HL-60/S4 treated with phorbol 12-myristate 13-acetate at 8.2 ng/mL for 4 days and 3 days (cell line): ENCODE measurements around the gene PTGS1.

Experiments used
- in situ Hi-C: fragments of 300-500 bp; cut with MboI; formaldehyde crosslinking; loops from 2 replicates; pipeline ENCODE4 v1.15.0; 2022; ENCODE audit warnings: low sequenced_read_pairs

PTGS1 gene

GRCh38 chr9:122371846-122372245, 1.0 kb downstream of the PTGS1 start:
- in situ Hi-C loops: loop anchor here (10.0 kb wide), 1 partner anchor 83 kb away; no protein-coding TSS in a partner anchor

- in situ Hi-C loops: loop anchor here (10.0 kb wide), 1 partner anchor 82 kb away; no protein-coding TSS in a partner anchor
These were observed 2.3 kb downstream of the PTGS1 start for GRCh38 chr9:122372856-122373845.

GRCh38 chr9:122374885-122375420, 4.1 kb downstream of the PTGS1 start:
- in situ Hi-C loops: loop anchor here (10.0 kb wide), 1 partner anchor 80 kb away; no protein-coding TSS in a partner anchor

- in situ Hi-C loops: loop anchor here (10.0 kb wide), 1 partner anchor 78 kb away; no protein-coding TSS in a partner anchor
These were observed 6.0 kb downstream of the PTGS1 start for GRCh38 chr9:122376796-122377195.

- in situ Hi-C loops: loop anchor here (10.0 kb wide), 1 partner anchor 77 kb away; no protein-coding TSS in a partner anchor
These were observed 6.7 kb downstream of the PTGS1 start for GRCh38 chr9:122377241-122378164.

- in situ Hi-C loops: loop anchor here (10.0 kb wide), 1 partner anchor 77 kb away; no protein-coding TSS in a partner anchor
These were observed 7.4 kb downstream of the PTGS1 start for GRCh38 chr9:122378236-122378635.

- in situ Hi-C loops: loop anchor here (10.0 kb wide), 1 partner anchor 75 kb away; no protein-coding TSS in a partner anchor
These were observed 8.5 kb downstream of the PTGS1 start for GRCh38 chr9:122379340-122379739.

DNA sequence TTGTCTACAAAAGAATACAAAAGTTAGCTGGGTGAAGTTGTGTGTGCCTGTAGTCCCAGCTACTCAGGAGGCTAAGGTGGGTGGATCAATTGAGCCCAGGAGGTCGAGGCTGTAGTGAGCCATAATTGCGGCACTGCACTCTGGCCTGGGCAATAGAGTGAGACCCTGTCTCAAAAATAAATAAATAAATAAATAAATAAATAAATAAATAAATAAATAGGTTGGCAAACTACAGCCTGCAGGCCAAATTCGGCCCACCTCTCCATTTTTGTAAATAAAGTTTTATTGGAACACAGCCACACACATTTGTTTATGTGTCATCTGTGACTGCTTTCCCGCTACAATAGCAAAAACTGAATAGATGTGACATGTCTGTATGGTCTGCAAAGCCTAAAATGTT, 9.5 kb downstream of the PTGS1 start:
- in situ Hi-C loops: no loop called here

GRCh38 chr9:122381206-122381950, 10.6 kb downstream of the PTGS1 start:
- in situ Hi-C loops: no loop called here

DNA sequence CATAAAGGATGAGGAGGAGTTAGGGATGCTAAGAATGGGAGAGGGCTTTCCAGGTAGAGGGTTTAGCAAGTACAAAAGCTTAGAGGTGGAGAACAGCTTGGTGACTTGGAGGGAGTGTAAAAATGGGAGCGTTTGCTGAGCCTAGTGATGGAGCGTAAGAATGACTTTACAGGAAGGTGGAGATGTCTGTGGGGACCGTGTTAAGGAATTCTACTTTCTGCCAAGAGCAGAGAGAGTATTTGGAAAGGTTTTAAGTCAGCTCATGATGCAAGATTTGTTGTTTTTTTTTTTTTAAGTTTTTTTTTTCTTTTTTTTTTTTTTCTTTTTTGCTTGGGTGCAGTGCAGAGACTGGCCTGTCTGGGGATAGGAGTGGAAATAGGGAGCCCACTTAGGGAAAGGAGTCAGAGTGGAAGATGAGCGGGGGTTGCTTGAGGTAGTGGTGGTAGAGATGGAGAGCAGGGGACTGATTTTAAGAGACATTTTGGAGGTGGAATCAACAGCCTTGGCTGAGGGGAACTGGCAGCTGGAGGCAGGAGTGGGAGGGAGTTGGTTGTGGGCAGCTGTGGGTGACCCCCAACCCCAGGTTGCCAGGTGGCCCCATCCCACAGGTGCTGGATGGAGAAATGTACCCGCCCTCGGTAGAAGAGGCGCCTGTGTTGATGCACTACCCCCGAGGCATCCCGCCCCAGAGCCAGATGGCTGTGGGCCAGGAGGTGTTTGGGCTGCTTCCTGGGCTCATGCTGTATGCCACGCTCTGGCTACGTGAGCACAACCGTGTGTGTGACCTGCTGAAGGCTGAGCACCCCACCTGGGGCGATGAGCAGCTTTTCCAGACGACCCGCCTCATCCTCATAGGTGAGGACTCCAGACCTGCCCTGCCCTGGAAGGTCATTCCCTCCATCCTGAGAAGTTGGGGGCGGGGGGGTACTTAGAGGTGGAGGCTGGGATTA, 12.4 kb downstream of the PTGS1 start:
- in situ Hi-C loops: no loop called here

DNA sequence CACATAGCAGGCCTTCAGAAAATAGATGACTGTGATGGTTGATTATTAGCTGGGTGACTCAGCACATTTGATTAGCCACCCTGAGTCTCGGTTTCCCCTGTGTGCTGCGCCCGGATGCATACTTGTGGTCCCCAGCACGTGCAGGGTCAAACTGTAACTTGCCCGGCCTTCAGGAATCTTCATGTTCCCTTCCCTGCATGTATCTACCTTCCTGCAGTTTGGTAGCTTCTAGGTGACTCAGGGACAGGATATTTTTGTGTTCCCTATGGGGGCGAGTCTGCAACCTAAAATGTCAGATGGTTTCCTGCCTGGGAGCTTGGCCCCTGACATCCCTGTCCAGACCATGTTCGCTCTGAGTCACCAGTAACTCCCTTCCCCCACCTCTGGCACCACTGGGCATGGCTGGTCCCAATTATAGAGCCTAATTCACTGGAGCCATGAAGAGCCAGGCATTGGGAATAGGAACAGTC, 13.2 kb downstream of the PTGS1 start:
- in situ Hi-C loops: no loop called here

GRCh38 chr9:122386311-122386872, 15.6 kb downstream of the PTGS1 start:
- in situ Hi-C loops: no loop called here

- in situ Hi-C loops: no loop called here
These were observed 16.7 kb downstream of the PTGS1 start for GRCh38 chr9:122387536-122387935.

DNA sequence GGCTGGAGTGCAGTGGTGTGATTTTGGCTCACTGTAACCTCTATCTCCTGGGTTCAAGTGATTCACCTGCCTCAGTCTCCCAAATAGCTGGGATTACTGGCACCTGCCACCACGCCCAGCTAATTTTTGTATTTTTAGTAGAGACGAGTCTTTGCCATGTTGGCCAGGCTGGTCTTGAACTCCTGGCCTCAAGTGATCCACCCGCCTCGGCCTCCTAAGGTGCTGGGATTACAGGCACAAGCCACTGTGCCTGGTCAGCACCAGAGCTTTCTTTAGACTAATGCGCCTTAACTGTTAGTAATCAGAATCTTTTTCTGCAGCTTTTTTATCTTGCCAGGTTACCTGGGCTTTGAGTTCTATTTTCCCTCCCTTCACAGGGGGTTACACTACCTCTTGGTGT, 18.4 kb downstream of the PTGS1 start:
- in situ Hi-C loops: no loop called here

- in situ Hi-C loops: no loop called here
These were observed 19.1 kb downstream of the PTGS1 start for GRCh38 chr9:122389799-122390481.

GRCh38 chr9:122392284-122392683, 21.5 kb downstream of the PTGS1 start:
- in situ Hi-C loops: no loop called here

DNA sequence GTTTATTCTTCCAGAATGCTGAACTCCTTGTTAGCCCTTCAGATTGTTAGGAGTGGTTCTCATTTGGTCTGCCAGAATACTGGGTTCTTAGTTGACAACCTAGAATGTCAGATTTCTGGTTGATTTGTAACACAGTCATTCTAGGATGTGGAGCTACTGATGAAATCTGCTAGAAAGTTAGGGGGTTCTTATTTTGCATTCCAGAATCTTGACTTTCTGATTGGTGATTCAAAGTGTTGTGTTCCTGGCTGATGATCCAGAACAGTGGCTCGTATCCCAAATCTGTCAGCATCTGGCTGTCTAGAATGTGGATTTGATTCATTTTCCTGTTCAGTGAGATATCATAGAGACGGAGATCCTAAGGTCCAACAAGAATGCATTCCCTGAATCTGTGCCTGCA, 21.9 kb downstream of the PTGS1 start:
- in situ Hi-C loops: no loop called here
